Nephron (organoid): ENCODE data around the gene CUEDC1.
"Not testable (repeated sequence)": the region's sequence is repeated elsewhere in the genome, so short reads cannot be mapped to it uniquely, and the experiment has no call there.

ENCODE experiments used
- H3K27ac Mint-ChIP-seq, 3 experiments: 2 replicates each; pipeline ENCODE4 v1.8.0; 2020; ENCODE audit warnings: mixed read lengths in 3 of 3, mild to moderate bottlenecking in 2 of 3, moderate library complexity in 1 of 3
- H3K27me3 Mint-ChIP-seq: 2 replicates; pipeline ENCODE4 v1.8.0; 2021; ENCODE audit warnings: low read depth, mild to moderate bottlenecking, moderate library complexity, mixed read lengths
- H3K36me3 Mint-ChIP-seq: 2 replicates; pipeline ENCODE4 v1.8.0; 2020; ENCODE audit warnings: low read depth, mixed read lengths
- H3K4me1 Mint-ChIP-seq: 2 replicates; pipeline ENCODE4 v1.8.0; 2020; ENCODE audit warnings: mixed read lengths
- H3K4me3 Mint-ChIP-seq, 3 experiments: 2 replicates each; pipeline ENCODE4 v1.8.0; 2020; ENCODE audit warnings: mild to moderate bottlenecking in 3 of 3, mixed read lengths in 3 of 3, moderate library complexity in 2 of 3
- H3K9me3 Mint-ChIP-seq: 2 replicates; pipeline ENCODE4 v1.8.0; 2020; ENCODE audit warnings: mixed read lengths
- CTCF ChIP-seq, 3 experiments: fragments of 200-600 bp; sonication (generic); IDR thresholded peaks; one replicate each; pipeline ENCODE4 v1.5.0; 2021; ENCODE audit warnings: antibody characterized with exemption in 3 of 3; ENCODE audit not compliant: unreplicated experiment in 3 of 3

The CUEDC1 gene

GRCh38 chr17:57982452-57983170, 27.4 kb upstream of the CUEDC1 start:
- Mint-ChIP-seq H3K4me3 (peak overlapping the region in 1 of 3 experiments; percentile 59), H3K27ac (no peak overlapping the region), H3K9me3 (no peaks in the 10 kb centered on the region), H3K27me3 (no peaks in the 10 kb centered on the region), H3K36me3 (peaks cover 42% of the 10 kb centered on the region), H3K4me1 (peaks cover 69% of the 10 kb centered on the region)
- TF ChIP-seq CTCF (IDR thresholded peaks at IDR 0.05; ENCODE audit: unreplicated experiment in 3 of 3), result no peak

GRCh38 chr17:57980522-57980921, 25.3 kb upstream of the CUEDC1 start:
- Mint-ChIP-seq H3K4me1 (peaks cover 54% of the 10 kb centered on the region), H3K9me3 (no peaks in the 10 kb centered on the region), H3K27ac (no peak overlapping the region), H3K36me3 (peaks cover 59% of the 10 kb centered on the region), H3K4me3 (no peak overlapping the region), H3K27me3 (no peaks in the 10 kb centered on the region)
- TF ChIP-seq CTCF (IDR thresholded peaks at IDR 0.05; ENCODE audit: unreplicated experiment in 3 of 3), result no peak

- no peak for TF ChIP-seq CTCF (IDR thresholded peaks at IDR 0.05; ENCODE audit: unreplicated experiment in 3 of 3)
- Mint-ChIP-seq H3K36me3 (peaks cover 73% of the 10 kb centered on the region), H3K9me3 (no peaks in the 10 kb centered on the region), H3K4me1 (peaks cover 40% of the 10 kb centered on the region), H3K4me3 (no peak overlapping the region), H3K27ac (no peak overlapping the region), H3K27me3 (no peaks in the 10 kb centered on the region)
Observed at GRCh38 chr17:57979076-57979475, 23.9 kb upstream of the CUEDC1 start.

GRCh38 chr17:57976594-57976993, 21.4 kb upstream of the CUEDC1 start:
- Mint-ChIP-seq H3K4me3 (no peak overlapping the region), H3K27me3 (no peaks in the 10 kb centered on the region)

GRCh38 chr17:57975044-57975443, 19.8 kb upstream of the CUEDC1 start:
- TF ChIP-seq CTCF (IDR thresholded peaks at IDR 0.05; ENCODE audit: unreplicated experiment in 3 of 3), result no peak

More at GRCh38 chr17:57976594-57976993, 21.4 kb upstream of the CUEDC1 start:
- no peak overlapping the region for H3K27ac Mint-ChIP-seq
- TF ChIP-seq CTCF (IDR thresholded peaks at IDR 0.05; ENCODE audit: unreplicated experiment in 3 of 3), result no peak
- H3K9me3 Mint-ChIP-seq, result no peaks in the 10 kb centered on the region
- peaks cover 15% of the 10 kb centered on the region for H3K4me1 Mint-ChIP-seq
- H3K36me3 Mint-ChIP-seq, result peaks cover 72% of the 10 kb centered on the region

GRCh38 chr17:57974053-57974824, 19.0 kb upstream of the CUEDC1 start:
- Mint-ChIP-seq H3K27ac (peak overlapping the region in 1 of 3 experiments; percentile 17), H3K36me3 (peaks cover 57% of the 10 kb centered on the region)
- not testable (repeated sequence) for H3K4me1 Mint-ChIP-seq, H3K4me3 Mint-ChIP-seq, H3K27me3 Mint-ChIP-seq, H3K9me3 Mint-ChIP-seq

More at GRCh38 chr17:57975044-57975443, 19.8 kb upstream of the CUEDC1 start:
- Mint-ChIP-seq H3K27me3 (no peaks in the 10 kb centered on the region), H3K4me1 (no peaks in the 10 kb centered on the region), H3K9me3 (no peaks in the 10 kb centered on the region), H3K4me3 (no peak overlapping the region), H3K36me3 (peaks cover 62% of the 10 kb centered on the region), H3K27ac (peak overlapping the region in 1 of 3 experiments; percentile 54)
